Activated naive CD8-positive, alpha-beta T cell treated with anti-CD3 and anti-CD28 coated beads, Interleukin-2, amount 10 ng/mL, durations not matched to agents 7 days and 5 days (primary cell): ENCODE data around the gene PRM2. TPM values are rescaled to one million over a fixed set of nuclear protein-coding genes. Genes with fewer than 3 reads are reported as not detected.

Source experiments
- ATAC-seq: fragments of 150-1000 bp; cut with Tn5 transposase; one replicate; pipeline ENCODE4 v1.10.0; 2021; ENCODE audit warnings: low read depth, moderate library complexity
- POLR2A ChIA-PET: fragments of 350-600 bp; sonication (Branson Sonifier 250); formaldehyde crosslinking; loops from one replicate; lab custom pipeline; 2021; ENCODE audit warnings: antibody characterized with exemption; lab: Charles Lee
- DNase-seq: peaks from one replicate; pipeline ENCODE4 v3.0.0; 2021
- H3K27ac Mint-ChIP-seq: one replicate; pipeline ENCODE4 v1.8.0; 2022; ENCODE audit warnings: mild to moderate bottlenecking, mixed read lengths
- H3K27me3 Mint-ChIP-seq: one replicate; pipeline ENCODE4 v1.8.0; 2022; ENCODE audit warnings: mild to moderate bottlenecking, moderate library complexity, mixed read lengths
- H3K36me3 Mint-ChIP-seq: one replicate; pipeline ENCODE4 v1.8.0; 2021; ENCODE audit warnings: mild to moderate bottlenecking, mixed read lengths
- H3K4me1 Mint-ChIP-seq: one replicate; pipeline ENCODE4 v1.8.0; 2021; ENCODE audit warnings: mixed read lengths
- H3K4me3 Mint-ChIP-seq: one replicate; pipeline ENCODE4 v1.8.0; 2022; ENCODE audit warnings: mild to moderate bottlenecking, moderate library complexity, mixed read lengths
- H3K9me3 Mint-ChIP-seq: one replicate; pipeline ENCODE4 v1.8.0; 2021; ENCODE audit warnings: mixed read lengths
- total RNA-seq, 2 experiments: library from RNA; stranded (reverse); gene quantifications; one replicate each; pipeline ENCODE4 v1.2.3, GENCODE V29; 2021

The PRM2 gene
- total RNA-seq, 2 experiments from 2014 or later, result not detected

GRCh38 chr16:11273721-11274324 is 2.5 kb downstream of the PRM2 start:
- DNase-seq, result no peak
- Mint-ChIP-seq H3K4me1 (peaks cover 2% of the 10 kb centered on the region), H3K36me3 (no peaks in the 10 kb centered on the region), H3K9me3 (no peaks in the 10 kb centered on the region), H3K27me3 (peaks cover 5% of the 10 kb centered on the region), H3K4me3 (no peak overlapping the region), H3K27ac (no peak overlapping the region)
- ATAC-seq, result no peak
- POLR2A ChIA-PET, result interaction anchor here (0.9 to 1.5 kb wide), 5 partner anchors 10 to 25 kb away, joined by 3 read pairs; no protein-coding TSS in a partner anchor

- ATAC-seq (no peak), DNase-seq (no peak)
- Mint-ChIP-seq H3K9me3 (peaks cover 3% of the 10 kb centered on the region), H3K4me1 (no peaks in the 10 kb centered on the region), H3K4me3 (no peak within 1 kb of the TSS), H3K27ac (no peak within 1 kb of the TSS), H3K36me3 (peaks cover 3% of the 10 kb centered on the region), H3K27me3 (peaks cover 5% of the 10 kb centered on the region)
- POLR2A ChIA-PET, result interaction anchor here (1.0 to 1.5 kb wide), 4 partner anchors 10 to 26 kb away, joined by 3 read pairs; no protein-coding TSS in a partner anchor
Measured at GRCh38 chr16:11272921-11273720, 3.2 kb downstream of the PRM2 start, which contains the start of gene PRM3. TSS of gene PRM3 (minus strand) at chr16:11273629. CDS start at chr16:11273595, 34 bp downstream.

- POLR2A ChIA-PET, result interaction anchor here (0.5 kb wide), 1 partner anchor 471 kb away, joined by 3 read pairs; no protein-coding TSS in a partner anchor
- H3K27me3 Mint-ChIP-seq, result peaks cover 5% of the 10 kb centered on the region
- DNase-seq (no peak), ATAC-seq (no peak)
- no peak overlapping the region for H3K4me3 Mint-ChIP-seq
- no peak overlapping the region for H3K27ac Mint-ChIP-seq
- no peaks in the 10 kb centered on the region for H3K4me1 Mint-ChIP-seq
- peaks cover 3% of the 10 kb centered on the region for H3K36me3 Mint-ChIP-seq
- H3K9me3 Mint-ChIP-seq, result peaks cover 3% of the 10 kb centered on the region
Measured at GRCh38 chr16:11272484-11272883, 3.8 kb downstream of the PRM2 start.

- peaks cover 3% of the 10 kb centered on the region for H3K36me3 Mint-ChIP-seq
- H3K9me3 Mint-ChIP-seq, result peaks cover 3% of the 10 kb centered on the region
- H3K4me1 Mint-ChIP-seq, result no peaks in the 10 kb centered on the region
- no peak for DNase-seq
- H3K27me3 Mint-ChIP-seq, result peaks cover 5% of the 10 kb centered on the region
- POLR2A ChIA-PET, result interaction anchor here (1.0 to 1.4 kb wide), 2 partner anchors 20 to 89 kb away, joined by 3 to 4 read pairs; no protein-coding TSS in a partner anchor
- no peak for ATAC-seq
- H3K4me3 Mint-ChIP-seq, result no peak overlapping the region
- no peak overlapping the region for H3K27ac Mint-ChIP-seq
Measured at GRCh38 chr16:11271610-11272009, 4.7 kb downstream of the PRM2 start.

GRCh38 chr16:11270602-11271162 is 5.6 kb downstream of the PRM2 start:
- Mint-ChIP-seq H3K27ac (no peak overlapping the region), H3K4me1 (peaks cover under 1% of the 10 kb centered on the region), H3K9me3 (peaks cover 3% of the 10 kb centered on the region), H3K4me3 (no peak overlapping the region), H3K36me3 (peaks cover 3% of the 10 kb centered on the region), H3K27me3 (peaks cover 5% of the 10 kb centered on the region)
- POLR2A ChIA-PET, result interaction anchor here (1.0 to 1.4 kb wide), 2 partner anchors 21 to 90 kb away, joined by 3 to 4 read pairs; no protein-coding TSS in a partner anchor
- ATAC-seq (no peak), DNase-seq (no peak)

GRCh38 chr16:11268921-11269375 is 7.3 kb downstream of the PRM2 start, which contains the start of gene TNP2:
TSS of gene TNP2 (minus strand) at chr16:11269325. CDS start at chr16:11269262, 63 bp downstream.
- POLR2A ChIA-PET, result interaction anchor here (0.7 to 0.9 kb wide), 2 partner anchors 13 to 77 kb away, joined by 3 to 4 read pairs; partner anchors contain the start of gene SOCS1
- Mint-ChIP-seq H3K36me3 (peaks cover 3% of the 10 kb centered on the region), H3K27me3 (no peaks in the 10 kb centered on the region), H3K9me3 (peaks cover 3% of the 10 kb centered on the region), H3K4me1 (peaks cover 16% of the 10 kb centered on the region), H3K4me3 (no peak within 1 kb of the TSS), H3K27ac (no peak within 1 kb of the TSS)
- DNase-seq, result no peak
- no peak for ATAC-seq

- Mint-ChIP-seq H3K36me3 (peaks cover 3% of the 10 kb centered on the region), H3K4me3 (no peak overlapping the region), H3K27ac (peak overlapping the region; percentile 94), H3K4me1 (peaks cover 32% of the 10 kb centered on the region), H3K27me3 (no peaks in the 10 kb centered on the region), H3K9me3 (peaks cover 3% of the 10 kb centered on the region)
- POLR2A ChIA-PET, result interaction anchor here (0.9 to 3.6 kb wide), 3 partner anchors 11 to 32 kb away, joined by 3 to 23 read pairs (median 4); partner anchors contain the start of gene SOCS1
- ATAC-seq (no peak), DNase-seq (no peak)
Measured at GRCh38 chr16:11265124-11265523, 11.2 kb downstream of the PRM2 start.

GRCh38 chr16:11264155-11264832 is 12.0 kb downstream of the PRM2 start:
- DNase-seq, result no peak
- Mint-ChIP-seq H3K27me3 (no peaks in the 10 kb centered on the region), H3K36me3 (peaks cover 3% of the 10 kb centered on the region), H3K4me1 (peaks cover 39% of the 10 kb centered on the region), H3K27ac (peak overlapping the region; percentile 94), H3K9me3 (peaks cover 3% of the 10 kb centered on the region), H3K4me3 (peak overlapping the region; percentile 76)
- peak; percentile 48 for ATAC-seq
- POLR2A ChIA-PET, result interaction anchor here (1.0 to 3.6 kb wide), 5 partner anchors 10 to 84 kb away, joined by 4 to 23 read pairs (median 5); partner anchors contain the start of gene SOCS1

GRCh38 chr16:11263737-11264136 is 12.5 kb downstream of the PRM2 start:
- Mint-ChIP-seq H3K36me3 (peaks cover 3% of the 10 kb centered on the region), H3K27me3 (no peaks in the 10 kb centered on the region), H3K9me3 (peaks cover 3% of the 10 kb centered on the region), H3K4me3 (peak overlapping the region; percentile 76), H3K4me1 (peaks cover 45% of the 10 kb centered on the region), H3K27ac (peak overlapping the region; percentile 94)
- POLR2A ChIA-PET, result interaction anchor here (0.7 to 3.6 kb wide), 8 partner anchors 9 to 94 kb away, joined by 3 to 23 read pairs (median 4); partner anchors contain the start of genes PRM3 and SOCS1
- DNase-seq (peak; percentile 45), ATAC-seq (peak; percentile 87)

GRCh38 chr16:11262915-11263314 is 13.4 kb downstream of the PRM2 start:
- POLR2A ChIA-PET, result interaction anchor here (0.7 to 3.6 kb wide), 8 partner anchors 8 to 95 kb away, joined by 3 to 23 read pairs (median 4); partner anchors contain the start of genes PRM3 and SOCS1

GRCh38 chr16:11260596-11260966 is 15.7 kb downstream of the PRM2 start:
- Mint-ChIP-seq H3K27me3 (no peaks in the 10 kb centered on the region), H3K27ac (peak overlapping the region; percentile 69), H3K4me3 (no peak overlapping the region), H3K9me3 (no peaks in the 10 kb centered on the region), H3K4me1 (peaks cover 60% of the 10 kb centered on the region), H3K36me3 (peaks cover 2% of the 10 kb centered on the region)
- ATAC-seq, result no peak
- no peak for DNase-seq
- POLR2A ChIA-PET, result interaction anchor here (0.6 to 1.7 kb wide), 3 partner anchors 23 to 94 kb away, joined by 3 to 7 read pairs (median 3); no protein-coding TSS in a partner anchor

More at GRCh38 chr16:11262915-11263314, 13.4 kb downstream of the PRM2 start:
- ATAC-seq, result no peak
- no peaks in the 10 kb centered on the region for H3K9me3 Mint-ChIP-seq
- H3K4me3 Mint-ChIP-seq, result peak overlapping the region; percentile 76
- no peak for DNase-seq
- no peaks in the 10 kb centered on the region for H3K27me3 Mint-ChIP-seq
- peak overlapping the region; percentile 94 for H3K27ac Mint-ChIP-seq
- H3K36me3 Mint-ChIP-seq, result no peaks in the 10 kb centered on the region
- peaks cover 52% of the 10 kb centered on the region for H3K4me1 Mint-ChIP-seq
